BLaER1 (cell line): ENCODE measurements around the gene SLMAP.

ENCODE experiments used
- H3K27ac ChIP-seq: shearing (Covaris generic); formaldehyde crosslinking; 2 replicates; pipeline ENCODE4 v1.8.1; 2022
- H3K27me3 ChIP-seq: shearing (Covaris generic); formaldehyde crosslinking; 2 replicates; pipeline ENCODE4 v1.8.1; 2022
- H3K36me3 ChIP-seq: shearing (Covaris generic); formaldehyde crosslinking; 2 replicates; pipeline ENCODE4 v1.8.1; 2022
- H3K4me1 ChIP-seq: shearing (Covaris generic); formaldehyde crosslinking; 2 replicates; pipeline ENCODE4 v1.8.1; 2022
- H3K4me2 ChIP-seq: shearing (Covaris generic); formaldehyde crosslinking; 2 replicates; pipeline ENCODE4 v1.8.1; 2022
- H3K4me3 ChIP-seq: shearing (Covaris generic); formaldehyde crosslinking; 2 replicates; pipeline ENCODE4 v1.8.1; 2022
- H3K9ac ChIP-seq: shearing (Covaris generic); formaldehyde crosslinking; 2 replicates; pipeline ENCODE4 v1.8.1; 2022
- H3K9me3 ChIP-seq: shearing (Covaris generic); formaldehyde crosslinking; 2 replicates; pipeline ENCODE4 v1.8.1; 2022
- H4K20me1 ChIP-seq: shearing (Covaris generic); formaldehyde crosslinking; 2 replicates; pipeline ENCODE4 v1.8.1; 2022
- Cebpa-rat ChIP-seq: shearing (Covaris generic); IDR thresholded peaks from 2 replicates; pipeline ENCODE4 v1.8.1; 2022

The SLMAP gene

GRCh38 chr3:57896031-57896430 is 139.9 kb downstream of the SLMAP start:
- no peak for TF ChIP-seq Cebpa-rat
- Histone ChIP-seq H3K36me3 (peaks cover 46% of the 10 kb centered on the region; the same call in 1 of the 2 replicates), H3K27me3 (no peaks in the 10 kb centered on the region), H3K4me1 (no peaks in the 10 kb centered on the region), H3K9me3 (no peaks in the 10 kb centered on the region), H3K9ac (no peak overlapping the region), H3K27ac (no peak overlapping the region), H4K20me1 (no peaks in the 10 kb centered on the region), H3K4me3 (no peak overlapping the region), H3K4me2 (no peak overlapping the region)

- Histone ChIP-seq H3K9ac (no peak overlapping the region), H3K27me3 (no peaks in the 10 kb centered on the region), H3K27ac (no peak overlapping the region), H4K20me1 (no peaks in the 10 kb centered on the region), H3K4me1 (no peaks in the 10 kb centered on the region), H3K9me3 (no peaks in the 10 kb centered on the region), H3K4me2 (no peak overlapping the region), H3K4me3 (no peak overlapping the region), H3K36me3 (peaks cover 52% of the 10 kb centered on the region; the same call in 1 of the 2 replicates)
- TF ChIP-seq Cebpa-rat, result no peak
Measured at GRCh38 chr3:57896691-57897090, 140.6 kb downstream of the SLMAP start.

- Histone ChIP-seq H3K27ac (no peak overlapping the region), H3K4me1 (no peaks in the 10 kb centered on the region), H4K20me1 (no peaks in the 10 kb centered on the region), H3K4me3 (no peak overlapping the region), H3K36me3 (peaks cover 67% of the 10 kb centered on the region; the same call in 1 of the 2 replicates), H3K27me3 (no peaks in the 10 kb centered on the region), H3K4me2 (no peak overlapping the region), H3K9ac (no peak overlapping the region), H3K9me3 (no peaks in the 10 kb centered on the region)
- no peak for TF ChIP-seq Cebpa-rat
Measured at GRCh38 chr3:57900786-57901185, 144.7 kb downstream of the SLMAP start.

GRCh38 chr3:57903124-57903890 is 147.2 kb downstream of the SLMAP start:
- Histone ChIP-seq H3K9me3 (no peaks in the 10 kb centered on the region), H3K27me3 (no peaks in the 10 kb centered on the region), H3K27ac (no peak overlapping the region), H3K4me3 (no peak overlapping the region), H3K9ac (no peak overlapping the region), H4K20me1 (no peaks in the 10 kb centered on the region), H3K4me2 (no peak overlapping the region), H3K36me3 (peaks cover 63% of the 10 kb centered on the region), H3K4me1 (no peaks in the 10 kb centered on the region)
- no peak for TF ChIP-seq Cebpa-rat

- H3K4me1 ChIP-seq, result no peaks in the 10 kb centered on the region
- H4K20me1 ChIP-seq, result no peaks in the 10 kb centered on the region
- no peak overlapping the region for H3K4me3 ChIP-seq
- no peak for TF ChIP-seq Cebpa-rat
- H3K4me2 ChIP-seq, result no peak overlapping the region
- no peak overlapping the region for H3K27ac ChIP-seq
- H3K9ac ChIP-seq, result no peak overlapping the region
- no peaks in the 10 kb centered on the region for H3K27me3 ChIP-seq
- peaks cover 70% of the 10 kb centered on the region for H3K36me3 ChIP-seq
- H3K9me3 ChIP-seq, result no peaks in the 10 kb centered on the region
Measured at GRCh38 chr3:57910990-57911389, 154.9 kb downstream of the SLMAP start.

- Histone ChIP-seq H3K4me2 (no peak overlapping the region), H3K27me3 (no peaks in the 10 kb centered on the region), H3K9me3 (no peaks in the 10 kb centered on the region), H3K4me1 (no peaks in the 10 kb centered on the region), H3K36me3 (peaks cover 73% of the 10 kb centered on the region), H3K27ac (no peak overlapping the region), H3K9ac (no peak overlapping the region), H4K20me1 (no peaks in the 10 kb centered on the region), H3K4me3 (no peak overlapping the region)
- TF ChIP-seq Cebpa-rat, result no peak
Measured at GRCh38 chr3:57911593-57911992, 155.5 kb downstream of the SLMAP start.

GRCh38 chr3:57917601-57918000 is 161.5 kb downstream of the SLMAP start:
- Histone ChIP-seq H3K9ac (no peak overlapping the region), H3K4me2 (no peak overlapping the region), H3K27ac (no peak overlapping the region), H3K9me3 (no peaks in the 10 kb centered on the region), H3K36me3 (peaks cover 86% of the 10 kb centered on the region), H3K4me3 (no peak overlapping the region), H4K20me1 (no peaks in the 10 kb centered on the region), H3K4me1 (no peaks in the 10 kb centered on the region), H3K27me3 (no peaks in the 10 kb centered on the region)
- no peak for TF ChIP-seq Cebpa-rat

GRCh38 chr3:57918123-57918837 is 162.2 kb downstream of the SLMAP start:
- Histone ChIP-seq H3K27ac (no peak overlapping the region), H3K36me3 (peaks cover 87% of the 10 kb centered on the region), H3K9ac (no peak overlapping the region), H3K9me3 (no peaks in the 10 kb centered on the region), H3K4me3 (no peak overlapping the region), H3K27me3 (no peaks in the 10 kb centered on the region), H3K4me2 (no peak overlapping the region), H4K20me1 (no peaks in the 10 kb centered on the region), H3K4me1 (no peaks in the 10 kb centered on the region)
- TF ChIP-seq Cebpa-rat, result no peak

GRCh38 chr3:57919987-57920386 is 163.9 kb downstream of the SLMAP start:
- Histone ChIP-seq H3K27me3 (no peaks in the 10 kb centered on the region), H3K4me1 (no peaks in the 10 kb centered on the region), H3K4me3 (no peak overlapping the region), H4K20me1 (no peaks in the 10 kb centered on the region), H3K9me3 (no peaks in the 10 kb centered on the region), H3K27ac (no peak overlapping the region), H3K4me2 (no peak overlapping the region), H3K9ac (no peak overlapping the region), H3K36me3 (peaks cover 87% of the 10 kb centered on the region)
- TF ChIP-seq Cebpa-rat, result no peak

GRCh38 chr3:57923101-57923500 is 167.0 kb downstream of the SLMAP start:
- Histone ChIP-seq H4K20me1 (no peaks in the 10 kb centered on the region), H3K4me3 (no peak overlapping the region), H3K9me3 (no peaks in the 10 kb centered on the region), H3K4me1 (no peaks in the 10 kb centered on the region), H3K4me2 (no peak overlapping the region), H3K27ac (no peak overlapping the region), H3K27me3 (no peaks in the 10 kb centered on the region), H3K9ac (no peak overlapping the region), H3K36me3 (peaks cover 90% of the 10 kb centered on the region)
- no peak for TF ChIP-seq Cebpa-rat
